ENCODE results near the gene INHA.

INHA gene

DNA sequence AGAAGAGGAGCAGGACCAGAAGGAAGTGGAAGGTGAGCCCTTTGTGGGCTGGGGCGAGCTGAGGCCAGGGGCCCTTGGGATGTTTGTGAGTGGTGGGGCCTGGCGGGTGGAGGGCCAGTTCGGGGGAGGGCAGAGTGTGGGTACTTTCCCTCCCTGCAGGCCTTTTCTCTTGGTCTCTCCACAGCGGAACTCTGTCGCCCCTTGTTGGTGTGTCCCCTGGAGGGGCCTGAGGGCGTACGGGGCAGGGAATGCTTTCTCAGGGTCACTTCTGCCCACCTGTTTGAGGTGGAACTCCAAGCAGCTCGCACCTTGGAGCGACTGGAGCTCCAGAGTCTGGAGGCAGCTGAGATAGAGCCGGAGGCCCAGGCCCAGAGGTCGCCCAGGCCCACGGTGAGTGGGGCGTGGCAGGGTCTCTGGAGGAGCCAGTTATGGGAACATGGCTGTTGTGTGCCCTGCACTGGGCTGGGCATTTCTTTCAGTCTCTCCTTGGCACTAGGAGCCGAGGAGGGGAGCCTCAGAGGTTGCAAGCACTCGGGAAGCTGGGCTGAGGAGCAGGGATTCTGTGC, 36.4 kb downstream of the INHA start:
- no peak for FAIRE-seq
- DNase-seq (ENCODE audit: insufficient read length, low spot score): no peak

DNA sequence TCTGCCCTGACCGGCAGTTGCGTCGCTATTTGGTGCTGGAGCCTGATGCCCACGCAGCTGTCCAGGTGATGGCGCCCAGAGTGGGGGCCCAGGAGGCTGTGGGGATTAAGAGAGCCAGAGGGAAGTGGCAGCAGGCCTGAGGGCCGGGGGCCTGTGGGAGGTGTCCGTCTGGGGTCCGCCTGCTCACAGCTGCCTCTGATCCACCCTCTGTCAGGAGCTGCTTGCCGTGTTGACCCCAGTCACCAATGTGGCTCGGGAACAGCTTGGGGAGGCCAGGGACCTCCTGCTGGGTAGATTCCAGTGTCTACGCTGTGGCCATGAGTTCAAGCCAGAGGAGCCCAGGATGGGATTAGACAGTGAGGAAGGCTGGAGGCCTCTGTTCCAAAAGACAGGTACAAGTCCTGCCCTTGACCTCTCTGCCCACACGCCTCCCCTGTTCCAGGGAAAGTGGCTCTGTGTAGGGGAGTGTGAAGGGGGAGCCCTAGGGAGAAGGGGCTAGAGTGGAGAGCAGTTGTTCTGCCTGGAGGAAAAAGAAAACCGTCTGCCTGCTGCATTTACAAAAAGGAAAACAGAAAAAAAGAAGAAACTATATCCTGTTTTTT, 37.1 kb downstream of the INHA start:
- DNase-seq (ENCODE audit: insufficient read length, low spot score) (no peak), FAIRE-seq (no peak)

DNA sequence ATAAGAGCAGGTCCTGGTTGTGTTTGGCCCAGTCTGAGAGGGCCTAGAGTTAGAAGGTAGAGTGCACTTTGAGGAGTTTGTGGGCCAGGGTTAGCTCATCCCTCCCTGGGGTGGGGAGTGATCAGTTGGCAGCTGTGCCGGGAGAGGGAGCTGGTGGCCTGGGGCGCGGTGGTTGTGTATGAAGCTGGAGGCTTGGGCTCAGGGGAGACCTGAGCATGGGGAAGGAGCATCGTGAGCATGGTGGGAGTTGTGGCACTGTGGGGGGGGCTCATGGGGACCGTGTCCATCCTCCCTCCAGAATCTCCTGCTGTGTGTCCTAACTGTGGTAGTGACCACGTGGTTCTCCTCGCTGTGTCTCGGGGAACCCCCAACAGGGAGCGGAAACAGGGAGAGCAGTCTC, 39.2 kb downstream of the INHA start:
- FAIRE-seq (no peak), DNase-seq (ENCODE audit: insufficient read length, low spot score) (no peak)

DNA sequence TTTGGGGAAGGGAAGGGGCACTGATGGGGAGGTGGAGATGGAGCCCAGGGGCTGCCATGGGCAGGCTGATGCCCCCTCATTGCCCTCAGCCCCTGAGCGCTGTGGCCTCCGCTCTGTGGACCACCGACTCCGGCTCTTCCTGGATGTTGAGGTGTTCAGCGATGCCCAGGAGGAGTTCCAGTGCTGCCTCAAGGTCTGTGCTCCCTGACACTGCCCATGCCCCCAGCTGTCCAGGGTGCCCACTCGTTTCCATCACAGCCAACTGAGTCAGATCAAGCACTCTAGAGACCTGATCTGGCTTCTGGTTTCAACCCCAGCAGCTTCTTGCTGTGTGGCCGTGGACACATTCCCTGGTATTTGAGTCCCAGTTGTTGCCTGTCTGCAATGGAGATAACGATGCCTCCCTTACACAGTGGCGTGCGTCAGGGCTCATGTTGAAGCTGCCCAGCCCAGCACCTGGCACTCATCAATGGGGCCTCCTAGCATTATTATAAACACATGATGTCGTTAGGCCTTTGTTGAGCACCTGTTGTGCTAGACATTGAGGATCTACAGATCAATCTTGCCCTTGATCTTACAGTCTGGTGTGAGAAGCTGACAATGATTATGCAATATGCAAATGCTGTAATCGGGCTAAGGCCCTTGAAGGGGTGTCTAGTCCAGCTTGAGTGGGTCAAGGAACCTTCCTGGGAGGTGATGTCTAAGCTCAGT, 39.9 kb downstream of the INHA start:
- no peak for DNase-seq (ENCODE audit: insufficient read length, low spot score)
- no peak for FAIRE-seq

DNA sequence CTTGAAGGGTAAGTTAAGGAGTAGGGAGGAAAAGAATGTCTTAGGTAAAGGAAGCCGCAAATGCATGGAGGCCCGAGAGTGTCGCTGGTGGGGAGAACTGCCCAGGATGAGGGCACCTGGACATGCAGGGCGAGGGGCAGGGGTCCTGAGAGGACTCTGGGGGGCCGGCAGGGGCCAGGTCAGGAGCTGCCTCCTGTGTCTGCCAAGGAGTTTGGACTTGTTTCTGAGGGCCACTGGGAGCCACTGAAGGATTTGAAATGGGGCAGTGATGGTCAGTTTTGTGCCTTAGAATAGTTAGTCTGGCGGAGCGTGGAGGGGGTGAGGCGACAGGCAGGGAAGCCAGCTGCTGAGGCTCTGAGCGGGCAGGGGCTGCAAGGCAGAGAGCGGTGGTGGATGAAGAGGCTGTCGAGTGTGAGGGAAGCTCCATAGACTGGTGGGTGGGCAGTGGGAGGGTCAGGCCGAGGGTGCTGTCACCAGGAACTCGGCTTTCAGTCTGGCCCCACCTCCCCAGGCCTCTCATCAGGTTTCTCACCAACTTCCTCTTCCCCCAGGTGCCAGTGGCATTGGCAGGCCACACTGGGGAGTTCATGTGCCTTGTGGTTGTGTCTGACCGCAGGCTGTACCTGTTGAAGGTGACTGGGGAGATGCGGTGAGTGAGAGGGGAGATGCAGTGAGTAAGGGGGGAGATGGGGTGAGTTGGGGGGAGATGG, 40.6 kb downstream of the INHA start:
- DNase-seq (ENCODE audit: insufficient read length, low spot score) (no peak), FAIRE-seq (no peak)

DNA sequence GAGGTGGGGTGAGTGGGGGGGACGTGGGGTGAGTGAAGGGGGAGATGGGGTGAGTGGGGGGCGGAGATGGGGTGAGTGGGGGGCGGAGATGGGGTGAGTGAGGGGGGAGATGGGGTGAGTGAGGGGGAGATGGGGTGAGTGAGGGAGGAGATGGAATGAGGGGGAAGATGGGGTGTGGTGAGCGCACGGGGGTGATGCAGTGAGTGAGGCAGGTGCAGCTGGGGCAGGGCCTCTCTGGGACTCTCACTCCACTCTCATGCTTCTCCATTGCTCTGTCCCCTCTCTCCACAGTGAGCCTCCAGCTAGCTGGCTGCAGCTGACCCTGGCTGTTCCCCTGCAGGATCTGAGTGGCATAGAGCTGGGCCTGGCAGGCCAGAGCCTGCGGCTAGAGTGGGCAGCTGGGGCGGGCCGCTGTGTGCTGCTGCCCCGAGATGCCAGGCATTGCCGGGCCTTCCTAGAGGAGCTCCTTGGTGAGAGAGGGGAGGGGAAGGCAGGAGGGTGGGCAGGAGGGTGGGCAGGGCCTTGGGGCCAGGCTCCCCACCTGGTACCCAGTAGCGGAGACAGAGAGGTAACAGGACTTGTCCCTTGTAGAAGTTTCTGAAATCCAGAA, 41.5 kb downstream of the INHA start:
- FAIRE-seq: no peak
- no peak for DNase-seq (ENCODE audit: insufficient read length, low spot score)

DNA sequence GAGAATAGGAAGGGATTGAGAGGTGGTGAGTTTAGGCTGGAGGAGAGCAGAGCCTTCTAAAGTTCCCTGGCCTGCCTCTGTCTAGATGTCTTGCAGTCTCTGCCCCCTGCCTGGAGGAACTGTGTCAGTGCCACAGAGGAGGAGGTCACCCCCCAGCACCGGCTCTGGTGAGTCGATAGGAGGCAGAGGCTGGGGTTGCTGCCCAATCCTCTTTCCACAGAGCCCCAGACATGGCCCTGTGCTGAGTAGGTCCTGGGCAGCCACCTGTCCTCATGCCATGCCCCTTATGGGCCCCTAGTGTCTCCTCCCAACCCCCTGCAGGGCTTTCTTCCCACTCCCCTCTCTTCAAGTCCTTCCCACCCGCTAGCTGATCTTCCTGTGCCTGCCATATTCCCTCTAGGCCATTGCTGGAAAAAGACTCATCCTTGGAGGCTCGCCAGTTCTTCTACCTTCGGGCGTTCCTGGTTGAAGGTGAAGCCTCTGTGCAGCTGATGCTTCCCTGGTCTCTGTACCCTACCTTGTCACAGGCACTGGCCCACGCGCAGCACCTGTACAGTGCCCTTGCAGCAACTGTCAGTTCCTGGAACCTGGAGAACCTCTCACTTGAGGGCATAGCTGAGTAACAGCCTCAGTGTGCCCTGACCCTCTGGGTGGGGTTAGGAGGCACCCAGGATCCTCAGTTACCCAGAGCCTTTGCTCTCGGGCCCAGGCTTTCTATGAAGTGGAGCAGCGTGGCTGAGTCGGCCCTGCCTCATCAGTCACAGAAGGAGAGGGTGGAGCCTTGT, 42.2 kb downstream of the INHA start:
- DNase-seq (ENCODE audit: insufficient read length, low spot score) (no peak), FAIRE-seq (no peak)

DNA sequence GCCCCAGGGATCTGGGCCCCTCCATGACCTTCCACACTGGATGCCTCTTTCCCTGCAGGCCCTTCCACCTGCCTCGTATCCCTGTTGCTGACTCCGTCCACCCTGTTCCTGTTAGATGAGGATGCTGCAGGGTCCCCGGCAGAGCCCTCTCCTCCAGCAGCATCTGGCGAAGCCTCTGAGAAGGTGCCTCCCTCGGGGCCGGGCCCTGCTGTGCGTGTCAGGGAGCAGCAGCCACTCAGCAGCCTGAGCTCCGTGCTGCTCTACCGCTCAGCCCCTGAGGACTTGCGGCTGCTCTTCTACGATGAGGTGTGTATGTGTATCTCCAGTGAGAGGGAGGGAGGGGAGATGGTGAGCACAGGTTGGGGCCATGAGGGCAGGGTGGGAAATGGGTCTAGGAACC, 42.9 kb downstream of the INHA start:
- no peak for DNase-seq (ENCODE audit: insufficient read length, low spot score)
- FAIRE-seq: no peak

DNA sequence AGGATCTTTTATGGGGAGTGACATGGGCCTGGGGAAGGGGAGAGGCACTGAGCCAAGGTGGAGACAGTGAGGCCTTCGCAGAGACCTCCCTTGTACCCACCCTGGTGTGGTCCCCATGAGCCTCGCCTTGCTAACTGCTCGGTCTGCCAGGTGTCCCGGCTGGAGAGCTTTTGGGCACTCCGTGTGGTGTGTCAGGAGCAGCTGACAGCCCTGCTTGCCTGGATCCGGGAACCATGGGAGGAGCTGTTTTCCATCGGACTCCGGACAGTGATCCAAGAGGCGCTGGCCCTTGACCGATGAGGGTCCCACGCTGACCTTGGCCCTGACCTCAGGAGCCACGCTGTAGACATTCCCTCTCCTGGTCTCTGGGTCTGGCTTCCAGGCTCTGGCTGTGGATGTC, 43.8 kb downstream of the INHA start:
- no peak for FAIRE-seq
- no peak for DNase-seq (ENCODE audit: insufficient read length, low spot score)

DNA sequence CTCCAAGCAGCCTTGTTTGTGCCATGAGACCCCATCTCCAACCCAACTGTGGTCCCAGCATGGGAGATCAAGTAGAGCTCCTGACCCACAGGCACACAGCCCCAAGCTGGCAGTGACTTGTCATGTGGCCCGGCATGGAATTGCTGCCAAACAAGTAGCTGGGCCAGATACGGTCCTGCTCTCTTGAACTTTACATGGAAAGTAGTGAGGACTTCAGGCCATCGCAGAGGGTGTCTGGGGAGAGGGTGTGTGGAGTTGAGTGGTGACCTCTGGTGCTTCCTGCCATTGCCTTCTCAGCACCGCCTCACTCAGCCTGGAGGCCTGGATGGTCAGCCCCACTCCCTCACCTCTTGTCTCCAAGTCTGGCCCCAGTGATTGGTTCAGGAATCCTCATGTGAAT, 44.4 kb downstream of the INHA start:
- DNase-seq (ENCODE audit: insufficient read length, low spot score) (no peak), FAIRE-seq (no peak)

DNA sequence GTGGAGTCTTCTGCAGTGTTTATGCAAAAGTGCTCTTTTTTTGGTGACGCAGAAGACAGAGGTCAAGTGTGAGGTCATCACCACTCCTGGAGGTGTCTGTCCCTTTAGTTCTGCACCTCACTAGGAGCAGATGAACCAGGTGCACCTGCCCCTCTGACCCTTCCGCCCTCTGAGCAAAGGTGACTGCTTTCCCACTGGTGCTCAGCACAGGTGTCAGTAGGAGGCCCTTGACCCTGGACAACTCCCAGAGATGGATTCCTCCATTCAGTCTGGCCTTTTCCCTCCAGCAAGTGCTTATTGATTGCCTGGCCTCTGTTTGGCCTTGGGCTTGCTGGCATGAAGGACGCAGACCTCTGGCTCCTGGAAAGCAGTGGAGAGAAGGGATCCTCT, 46.6 kb downstream of the INHA start:
- no peak for FAIRE-seq

DNA sequence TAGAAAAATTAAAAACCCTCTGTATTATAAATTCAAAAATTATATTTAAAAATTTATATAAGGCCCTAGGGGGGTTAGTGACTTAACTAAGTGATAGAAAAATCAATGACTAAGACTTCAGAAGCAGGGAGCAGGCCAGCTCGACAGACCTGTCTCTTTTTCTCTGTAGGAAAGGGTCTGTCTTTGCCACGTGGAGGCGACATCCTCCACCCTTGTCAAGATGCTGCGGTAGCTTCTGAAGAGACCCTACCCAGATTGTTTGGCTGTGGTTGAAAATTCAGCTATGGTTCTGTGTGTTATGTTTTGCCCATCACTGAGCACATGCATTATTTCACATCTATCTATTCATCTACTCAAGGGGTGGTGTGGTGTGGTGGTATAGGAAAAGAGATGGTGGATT, 47.1 kb downstream of the INHA start:
- no peak for FAIRE-seq

More for the DNA sequence above, 46.6 kb downstream of the INHA start:
- DNase-seq (ENCODE audit: insufficient read length, low spot score): no peak

DNA sequence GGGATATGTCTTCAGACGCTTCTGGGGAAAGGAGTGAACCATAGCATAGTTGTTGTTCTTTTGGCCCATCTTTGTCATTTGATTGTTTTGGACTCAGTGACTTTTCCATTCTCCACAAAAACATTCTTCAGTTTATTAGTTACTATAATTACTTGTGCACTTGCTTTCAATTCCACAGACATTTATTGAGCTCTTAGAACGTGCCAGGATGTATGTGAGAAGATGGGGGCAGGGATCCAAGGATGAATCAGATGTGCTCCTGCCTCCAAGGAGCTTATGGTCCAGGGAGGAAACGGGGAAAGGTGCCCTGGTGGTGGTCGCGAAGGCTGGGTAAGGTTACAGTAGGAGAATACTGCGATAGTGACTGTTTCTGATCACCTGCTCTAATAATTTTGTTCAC, 48.4 kb downstream of the INHA start:
- FAIRE-seq (no peak), DNase-seq (ENCODE audit: insufficient read length, low spot score) (no peak)

More for the DNA sequence above, 47.1 kb downstream of the INHA start:
- DNase-seq (ENCODE audit: insufficient read length, low spot score): no peak

DNA sequence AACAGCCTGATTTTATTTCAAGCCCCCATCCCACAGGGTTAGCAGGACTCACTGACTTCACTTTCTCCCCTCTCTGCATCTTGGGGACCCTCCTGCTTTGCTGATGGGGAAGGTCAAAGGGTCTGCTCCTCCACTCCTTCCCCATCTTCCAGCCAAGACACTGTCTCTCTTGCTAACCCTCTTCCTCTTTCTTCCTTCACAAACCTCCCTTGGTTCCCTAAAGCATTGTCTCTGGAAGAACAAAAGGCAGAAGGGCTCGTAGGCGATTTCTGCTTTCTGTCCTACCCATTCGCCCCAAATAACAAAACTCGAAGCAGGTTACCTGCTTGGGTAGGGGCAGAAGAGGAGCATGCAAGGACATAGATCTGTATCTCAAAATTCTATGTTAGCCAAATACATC, 49.8 kb downstream of the INHA start:
- DNase-seq (ENCODE audit: insufficient read length, low spot score) (no peak), FAIRE-seq (no peak)

DNA sequence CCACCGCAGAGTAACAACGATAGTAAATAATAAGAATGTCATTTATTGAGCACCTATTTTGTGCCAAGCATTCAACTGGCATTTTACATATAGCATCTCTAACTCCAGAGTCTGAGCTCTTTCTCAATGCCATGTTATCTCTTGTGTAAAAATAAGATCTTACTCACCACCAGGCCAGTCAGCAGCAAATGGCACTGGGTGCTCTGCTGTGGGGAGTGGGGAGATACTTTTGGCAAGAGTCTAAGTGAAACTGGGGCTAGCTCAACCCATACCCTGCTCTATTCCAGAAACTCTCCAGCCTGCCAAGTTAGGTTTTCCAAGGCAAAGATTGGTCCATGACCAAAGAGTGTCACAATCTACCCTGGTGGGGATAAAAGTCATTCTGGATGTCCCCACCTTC, 50.4 kb downstream of the INHA start:
- FAIRE-seq: no peak
- DNase-seq (ENCODE audit: insufficient read length, low spot score): no peak

DNA sequence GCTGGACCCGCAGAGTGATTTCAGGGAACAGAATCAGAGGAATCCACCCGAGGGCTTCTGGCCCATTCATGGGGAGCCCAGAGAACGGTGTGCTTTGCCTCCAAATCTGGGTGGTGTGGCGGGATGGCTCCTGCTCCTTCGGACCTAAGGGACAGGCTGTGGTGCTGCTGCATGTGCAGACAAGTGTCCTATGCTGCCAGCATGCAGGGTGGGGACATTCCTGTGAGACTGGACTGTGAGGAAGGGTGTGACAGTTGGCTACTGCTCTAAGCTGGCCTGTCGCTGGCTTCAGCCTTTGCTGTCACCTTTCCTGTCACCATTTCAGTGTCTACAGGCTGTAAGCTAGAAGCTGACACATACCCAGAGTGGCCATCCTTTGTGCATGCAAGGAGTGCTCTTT, 52.5 kb downstream of the INHA start:
- DNase-seq (ENCODE audit: insufficient read length, low spot score) (no peak), FAIRE-seq (no peak)

DNA sequence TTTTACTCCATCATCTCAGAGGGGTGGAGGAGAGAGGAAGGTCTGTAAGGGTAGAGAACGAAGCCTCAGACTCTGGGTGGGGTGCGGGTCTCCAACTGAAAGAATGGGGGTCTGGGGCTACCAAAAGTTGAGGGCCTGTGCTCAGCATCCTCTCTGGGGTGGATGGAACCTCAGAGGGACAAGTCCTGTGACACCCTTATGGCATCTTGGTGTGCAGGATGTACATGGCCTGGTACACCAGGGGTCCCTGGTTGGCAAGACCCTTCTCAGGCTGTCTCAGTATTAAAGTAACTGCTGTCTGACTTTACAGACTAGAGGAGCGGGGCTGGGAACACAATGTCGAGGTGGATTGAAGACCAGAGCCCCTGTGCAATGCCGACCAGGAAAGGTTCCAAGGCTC, 53.1 kb downstream of the INHA start:
- FAIRE-seq: no peak
- DNase-seq (ENCODE audit: insufficient read length, low spot score): no peak

Data from HTR-8/SVneo (cell line).